ENCODE results near the gene AR. TPM values are rescaled to one million over a fixed set of nuclear protein-coding genes. Genes with fewer than 3 reads are reported as not detected.

The AR gene
- total and polyA plus RNA-seq, 2 of the 13 experiments (the other 11 are each of a cell fraction or from before 2014, with no cell fraction given), result not detected

GRCh38 chrX:67714004-67714403 is 170.2 kb downstream of the AR start (continued):
- TF ChIP-seq, protein P1, sequence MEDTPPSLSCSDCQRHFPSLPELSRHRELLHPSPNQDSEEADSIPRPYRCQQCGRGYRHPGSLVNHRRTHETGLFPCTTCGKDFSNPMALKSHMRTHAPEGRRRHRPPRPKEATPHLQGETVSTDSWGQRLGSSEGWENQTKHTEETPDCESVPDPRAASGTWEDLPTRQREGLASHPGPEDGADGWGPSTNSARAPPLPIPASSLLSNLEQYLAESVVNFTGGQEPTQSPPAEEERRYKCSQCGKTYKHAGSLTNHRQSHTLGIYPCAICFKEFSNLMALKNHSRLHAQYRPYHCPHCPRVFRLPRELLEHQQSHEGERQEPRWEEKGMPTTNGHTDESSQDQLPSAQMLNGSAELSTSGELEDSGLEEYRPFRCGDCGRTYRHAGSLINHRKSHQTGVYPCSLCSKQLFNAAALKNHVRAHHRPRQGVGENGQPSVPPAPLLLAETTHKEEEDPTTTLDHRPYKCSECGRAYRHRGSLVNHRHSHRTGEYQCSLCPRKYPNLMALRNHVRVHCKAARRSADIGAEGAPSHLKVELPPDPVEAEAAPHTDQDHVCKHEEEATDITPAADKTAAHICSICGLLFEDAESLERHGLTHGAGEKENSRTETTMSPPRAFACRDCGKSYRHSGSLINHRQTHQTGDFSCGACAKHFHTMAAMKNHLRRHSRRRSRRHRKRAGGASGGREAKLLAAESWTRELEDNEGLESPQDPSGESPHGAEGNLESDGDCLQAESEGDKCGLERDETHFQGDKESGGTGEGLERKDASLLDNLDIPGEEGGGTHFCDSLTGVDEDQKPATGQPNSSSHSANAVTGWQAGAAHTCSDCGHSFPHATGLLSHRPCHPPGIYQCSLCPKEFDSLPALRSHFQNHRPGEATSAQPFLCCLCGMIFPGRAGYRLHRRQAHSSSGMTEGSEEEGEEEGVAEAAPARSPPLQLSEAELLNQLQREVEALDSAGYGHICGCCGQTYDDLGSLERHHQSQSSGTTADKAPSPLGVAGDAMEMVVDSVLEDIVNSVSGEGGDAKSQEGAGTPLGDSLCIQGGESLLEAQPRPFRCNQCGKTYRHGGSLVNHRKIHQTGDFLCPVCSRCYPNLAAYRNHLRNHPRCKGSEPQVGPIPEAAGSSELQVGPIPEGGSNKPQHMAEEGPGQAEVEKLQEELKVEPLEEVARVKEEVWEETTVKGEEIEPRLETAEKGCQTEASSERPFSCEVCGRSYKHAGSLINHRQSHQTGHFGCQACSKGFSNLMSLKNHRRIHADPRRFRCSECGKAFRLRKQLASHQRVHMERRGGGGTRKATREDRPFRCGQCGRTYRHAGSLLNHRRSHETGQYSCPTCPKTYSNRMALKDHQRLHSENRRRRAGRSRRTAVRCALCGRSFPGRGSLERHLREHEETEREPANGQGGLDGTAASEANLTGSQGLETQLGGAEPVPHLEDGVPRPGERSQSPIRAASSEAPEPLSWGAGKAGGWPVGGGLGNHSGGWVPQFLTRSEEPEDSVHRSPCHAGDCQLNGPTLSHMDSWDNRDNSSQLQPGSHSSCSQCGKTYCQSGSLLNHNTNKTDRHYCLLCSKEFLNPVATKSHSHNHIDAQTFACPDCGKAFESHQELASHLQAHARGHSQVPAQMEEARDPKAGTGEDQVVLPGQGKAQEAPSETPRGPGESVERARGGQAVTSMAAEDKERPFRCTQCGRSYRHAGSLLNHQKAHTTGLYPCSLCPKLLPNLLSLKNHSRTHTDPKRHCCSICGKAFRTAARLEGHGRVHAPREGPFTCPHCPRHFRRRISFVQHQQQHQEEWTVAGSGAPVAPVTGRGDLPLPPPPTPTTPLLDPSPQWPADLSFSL (CRISPR knock-in tag; IDR thresholded peaks at IDR 0.05), result no peak
- TF ChIP-seq ZSCAN21 (CRISPR knock-in tag; IDR thresholded peaks at IDR 0.05; ENCODE audit: borderline replicate concordance) (no peak), ZMAT3 (CRISPR knock-in tag; conservative IDR thresholded peaks at IDR 0.05) (no peak), ZMYM3 (CRISPR knock-in tag; IDR thresholded peaks at IDR 0.05) (no peak)

DNA sequence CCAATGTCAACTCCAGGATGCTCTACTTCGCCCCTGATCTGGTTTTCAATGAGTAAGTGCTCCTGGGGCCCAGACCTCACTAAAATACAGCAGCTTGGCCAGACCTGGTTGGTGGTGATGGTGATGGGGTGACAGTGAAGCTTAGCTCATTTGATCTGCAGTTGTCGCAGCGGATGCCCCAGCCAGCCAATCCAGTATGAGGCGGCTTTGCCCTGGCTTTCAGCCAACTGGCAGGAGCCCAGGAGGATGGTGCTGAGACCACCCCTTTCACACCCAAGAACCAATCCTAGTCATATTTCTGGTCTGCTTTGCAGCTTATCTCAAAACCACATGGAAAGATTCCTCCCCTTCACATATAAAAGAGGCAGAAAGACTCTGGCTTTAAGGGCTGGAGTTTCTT is 173.8 kb downstream of the AR start:
- Histone ChIP-seq H3K4me1 (ENCODE audit: insufficient read depth, low read length) (no peaks in the 10 kb centered on the region), H3K79me2 (ENCODE audit: insufficient read depth, low read length) (no peaks in the 10 kb centered on the region), H3K4me2 (ENCODE audit: low read depth, low read length) (no peak overlapping the region), H3K36me3 (replicated peaks in 1 of 2; ENCODE audit: control insufficient read depth in 1 of 2, insufficient read depth in 2 of 2, low read length in 2 of 2) (no peaks in the 10 kb centered on the region), H3K27ac (ENCODE audit: extremely low read length, insufficient read depth, low read length) (no peak overlapping the region), H3K9me3 (ENCODE audit: low read length) (peaks cover 66% of the 10 kb centered on the region), H3K9ac (ENCODE audit: insufficient read depth, low read depth, low read length) (no peak overlapping the region), H4K20me1 (ENCODE audit: insufficient read depth, low read length) (no peaks in the 10 kb centered on the region), H2AFZ (ENCODE audit: low read length) (no peak overlapping the region), H3K27me3 (ENCODE audit: control insufficient read depth in 1 of 2, insufficient read depth in 2 of 2, low read length in 2 of 2) (no peaks in the 10 kb centered on the region), H3K4me3 (replicated peaks in 1 of 3; ENCODE audit: insufficient read depth in 1 of 3, low read depth in 2 of 3, low read length in 3 of 3) (no peak overlapping the region)
- no peak for ATAC-seq
- CTCF ChIA-PET (ENCODE audit: low intra/inter-chr PET ratio, low total read pairs), result no interaction called here
- BruUV-seq (replicated peaks), result no TSS peak
- intact Hi-C loops (cut with micrococcal nuclease; ENCODE audit: unreplicated experiment), result no loop called here
- DNase-seq (ENCODE audit: low spot score), result no peak
- POLR2A ChIA-PET, result no interaction called here
- no CpG with 5 or more reads among the region's 4 CpGs for WGBS (ENCODE audit: low lambda C conversion rate)
- FAIRE-seq, result no peak
- in situ Hi-C loops (cut with HindIII; ENCODE audit: extremely low pct_ligation_motif_present, low pct_unique_long_range_greater_than_20kb), result no loop called here
- TF ChIP-seq ZNF382 (CRISPR knock-in tag; IDR thresholded peaks at IDR 0.05; ENCODE audit: borderline replicate concordance), result no peak
- no peak for TF ChIP-seq NR1H2 (CRISPR knock-in tag; IDR thresholded peaks at IDR 0.05; ENCODE audit: borderline replicate concordance, low read depth)
- no peak for TF ChIP-seq NFE2L1 (CRISPR knock-in tag; IDR thresholded peaks at IDR 0.05; ENCODE audit: borderline replicate concordance)
- no peak for TF ChIP-seq HIVEP1 (CRISPR knock-in tag; IDR thresholded peaks at IDR 0.05)
- no peak for TF ChIP-seq ZNF331 (CRISPR knock-in tag; IDR thresholded peaks at IDR 0.05)
- TF ChIP-seq STAG1 (CRISPR knock-in tag; IDR thresholded peaks at IDR 0.05), result no peak
- TF ChIP-seq HCFC1 (IDR thresholded peaks at IDR 0.05; ENCODE audit: low read depth, low read length), result no peak
- no peak for TF ChIP-seq ETS1 (CRISPR knock-in tag; IDR thresholded peaks at IDR 0.05)
- TF ChIP-seq CSRNP1 (CRISPR knock-in tag; IDR thresholded peaks at IDR 0.05), result no peak
- TF ChIP-seq RFXAP (CRISPR knock-in tag; IDR thresholded peaks at IDR 0.05; ENCODE audit: borderline replicate concordance), result no peak
